ENCODE data around the gene FCGR2B.
"Not testable (repeated sequence)": the region's sequence is repeated elsewhere in the genome, so short reads cannot be mapped to it uniquely, and the experiment has no call there.

The FCGR2B gene

GRCh38 chr1:161653971-161654370 lies 9.0 kb upstream of the FCGR2B start:
- not testable (repeated sequence) for H3K9me3 ChIP-seq (ENCODE audit: control insufficient read depth, insufficient read depth, low read depth, low read length); H3K27me3 ChIP-seq (ENCODE audit: control insufficient read depth, insufficient read depth, low read length); H3K27ac ChIP-seq (ENCODE audit: low read depth, low read length); H3K9ac ChIP-seq (ENCODE audit: low read length); H3K4me1 ChIP-seq (ENCODE audit: control insufficient read depth, insufficient read depth, low read length); H3K36me3 ChIP-seq (ENCODE audit: control insufficient read depth, insufficient read depth, low read length); H3K4me3 ChIP-seq (ENCODE audit: low read depth, low read length)

- H3K4me1 ChIP-seq (ENCODE audit: control insufficient read depth, insufficient read depth, low read length); H3K36me3 ChIP-seq (ENCODE audit: control insufficient read depth, insufficient read depth, low read length); H3K9me3 ChIP-seq (ENCODE audit: control insufficient read depth, insufficient read depth, low read depth, low read length); H3K27ac ChIP-seq (ENCODE audit: low read depth, low read length); H3K9ac ChIP-seq (ENCODE audit: low read length); H3K27me3 ChIP-seq (ENCODE audit: control insufficient read depth, insufficient read depth, low read length); H3K4me3 ChIP-seq (ENCODE audit: low read depth, low read length): not testable (repeated sequence)
Measured at GRCh38 chr1:161658524-161658923, 4.4 kb upstream of the FCGR2B start.

GRCh38 chr1:161661660-161662311 lies 1.2 kb upstream of the FCGR2B start:
- not testable (repeated sequence) for H3K9me3 ChIP-seq (ENCODE audit: control insufficient read depth, insufficient read depth, low read depth, low read length); H3K9ac ChIP-seq (ENCODE audit: low read length); H3K4me3 ChIP-seq (ENCODE audit: low read depth, low read length); H3K36me3 ChIP-seq (ENCODE audit: control insufficient read depth, insufficient read depth, low read length); H3K27me3 ChIP-seq (ENCODE audit: control insufficient read depth, insufficient read depth, low read length); H3K4me1 ChIP-seq (ENCODE audit: control insufficient read depth, insufficient read depth, low read length); H3K27ac ChIP-seq (ENCODE audit: low read depth, low read length)

- not testable (repeated sequence) for H3K27ac ChIP-seq (ENCODE audit: low read depth, low read length); H3K36me3 ChIP-seq (ENCODE audit: control insufficient read depth, insufficient read depth, low read length); H3K9me3 ChIP-seq (ENCODE audit: control insufficient read depth, insufficient read depth, low read depth, low read length); H3K27me3 ChIP-seq (ENCODE audit: control insufficient read depth, insufficient read depth, low read length); H3K4me3 ChIP-seq (ENCODE audit: low read depth, low read length); H3K4me1 ChIP-seq (ENCODE audit: control insufficient read depth, insufficient read depth, low read length); H3K9ac ChIP-seq (ENCODE audit: low read length)
Measured at GRCh38 chr1:161663569-161663968, 626 bp downstream of the FCGR2B start.

- H3K9me3 ChIP-seq (ENCODE audit: control insufficient read depth, insufficient read depth, low read depth, low read length); H3K36me3 ChIP-seq (ENCODE audit: control insufficient read depth, insufficient read depth, low read length); H3K9ac ChIP-seq (ENCODE audit: low read length); H3K27me3 ChIP-seq (ENCODE audit: control insufficient read depth, insufficient read depth, low read length); H3K27ac ChIP-seq (ENCODE audit: low read depth, low read length); H3K4me1 ChIP-seq (ENCODE audit: control insufficient read depth, insufficient read depth, low read length); H3K4me3 ChIP-seq (ENCODE audit: low read depth, low read length): not testable (repeated sequence)
Measured at GRCh38 chr1:161664689-161665088, 1.7 kb downstream of the FCGR2B start.

- H3K9ac ChIP-seq (ENCODE audit: low read length); H3K27ac ChIP-seq (ENCODE audit: low read depth, low read length); H3K9me3 ChIP-seq (ENCODE audit: control insufficient read depth, insufficient read depth, low read depth, low read length); H3K27me3 ChIP-seq (ENCODE audit: control insufficient read depth, insufficient read depth, low read length); H3K4me3 ChIP-seq (ENCODE audit: low read depth, low read length); H3K36me3 ChIP-seq (ENCODE audit: control insufficient read depth, insufficient read depth, low read length); H3K4me1 ChIP-seq (ENCODE audit: control insufficient read depth, insufficient read depth, low read length): not testable (repeated sequence)
Measured at GRCh38 chr1:161671045-161672020, 8.4 kb downstream of the FCGR2B start.

- not testable (repeated sequence) for H3K36me3 ChIP-seq (ENCODE audit: control insufficient read depth, insufficient read depth, low read length); H3K27ac ChIP-seq (ENCODE audit: low read depth, low read length); H3K4me3 ChIP-seq (ENCODE audit: low read depth, low read length); H3K4me1 ChIP-seq (ENCODE audit: control insufficient read depth, insufficient read depth, low read length); H3K9ac ChIP-seq (ENCODE audit: low read length); H3K27me3 ChIP-seq (ENCODE audit: control insufficient read depth, insufficient read depth, low read length); H3K9me3 ChIP-seq (ENCODE audit: control insufficient read depth, insufficient read depth, low read depth, low read length)
Measured at GRCh38 chr1:161673437-161673836, 10.5 kb downstream of the FCGR2B start.

GRCh38 chr1:161674447-161674846 lies 11.5 kb downstream of the FCGR2B start:
- not testable (repeated sequence) for H3K36me3 ChIP-seq (ENCODE audit: control insufficient read depth, insufficient read depth, low read length); H3K4me1 ChIP-seq (ENCODE audit: control insufficient read depth, insufficient read depth, low read length); H3K9ac ChIP-seq (ENCODE audit: low read length); H3K9me3 ChIP-seq (ENCODE audit: control insufficient read depth, insufficient read depth, low read depth, low read length); H3K4me3 ChIP-seq (ENCODE audit: low read depth, low read length); H3K27me3 ChIP-seq (ENCODE audit: control insufficient read depth, insufficient read depth, low read length); H3K27ac ChIP-seq (ENCODE audit: low read depth, low read length)

- not testable (repeated sequence) for H3K9me3 ChIP-seq (ENCODE audit: control insufficient read depth, insufficient read depth, low read depth, low read length); H3K4me1 ChIP-seq (ENCODE audit: control insufficient read depth, insufficient read depth, low read length); H3K36me3 ChIP-seq (ENCODE audit: control insufficient read depth, insufficient read depth, low read length); H3K4me3 ChIP-seq (ENCODE audit: low read depth, low read length); H3K9ac ChIP-seq (ENCODE audit: low read length); H3K27ac ChIP-seq (ENCODE audit: low read depth, low read length); H3K27me3 ChIP-seq (ENCODE audit: control insufficient read depth, insufficient read depth, low read length)
Measured at GRCh38 chr1:161674908-161675307, 12.0 kb downstream of the FCGR2B start.

GRCh38 chr1:161676441-161676840 lies 13.5 kb downstream of the FCGR2B start:
- Histone ChIP-seq H3K9ac (ENCODE audit: low read length) (no peak overlapping the region), H3K27ac (ENCODE audit: low read depth, low read length) (no peak overlapping the region)

GRCh38 chr1:161676958-161677689 lies 14.2 kb downstream of the FCGR2B start:
- Histone ChIP-seq H3K27me3 (ENCODE audit: control insufficient read depth, insufficient read depth, low read length) (no peaks in the 10 kb centered on the region), H3K36me3 (ENCODE audit: control insufficient read depth, insufficient read depth, low read length) (no peaks in the 10 kb centered on the region), H3K27ac (ENCODE audit: low read depth, low read length) (no peak overlapping the region), H3K9ac (ENCODE audit: low read length) (no peak overlapping the region), H3K4me1 (ENCODE audit: control insufficient read depth, insufficient read depth, low read length) (no peaks in the 10 kb centered on the region), H3K4me3 (ENCODE audit: low read depth, low read length) (no peak overlapping the region), H3K9me3 (ENCODE audit: control insufficient read depth, insufficient read depth, low read depth, low read length) (no peaks in the 10 kb centered on the region)

More at GRCh38 chr1:161676441-161676840, 13.5 kb downstream of the FCGR2B start:
- H3K4me1 ChIP-seq (ENCODE audit: control insufficient read depth, insufficient read depth, low read length), result peaks cover 2% of the 10 kb centered on the region; the same call in 1 of the 2 replicates
- no peak overlapping the region for H3K4me3 ChIP-seq (ENCODE audit: low read depth, low read length)
- H3K36me3 ChIP-seq (ENCODE audit: control insufficient read depth, insufficient read depth, low read length), result no peaks in the 10 kb centered on the region
- no peaks in the 10 kb centered on the region for H3K27me3 ChIP-seq (ENCODE audit: control insufficient read depth, insufficient read depth, low read length)
- no peaks in the 10 kb centered on the region for H3K9me3 ChIP-seq (ENCODE audit: control insufficient read depth, insufficient read depth, low read depth, low read length)
